ENCODE data around the gene PLEKHA1. TPM values are rescaled to one million over a fixed set of nuclear protein-coding genes. Genes with fewer than 3 reads are reported as not detected.

The PLEKHA1 gene
- total RNA-seq, 3 donors from 2014 or later, result 24.2 to 38.9 (median 26.2) TPM

DNA sequence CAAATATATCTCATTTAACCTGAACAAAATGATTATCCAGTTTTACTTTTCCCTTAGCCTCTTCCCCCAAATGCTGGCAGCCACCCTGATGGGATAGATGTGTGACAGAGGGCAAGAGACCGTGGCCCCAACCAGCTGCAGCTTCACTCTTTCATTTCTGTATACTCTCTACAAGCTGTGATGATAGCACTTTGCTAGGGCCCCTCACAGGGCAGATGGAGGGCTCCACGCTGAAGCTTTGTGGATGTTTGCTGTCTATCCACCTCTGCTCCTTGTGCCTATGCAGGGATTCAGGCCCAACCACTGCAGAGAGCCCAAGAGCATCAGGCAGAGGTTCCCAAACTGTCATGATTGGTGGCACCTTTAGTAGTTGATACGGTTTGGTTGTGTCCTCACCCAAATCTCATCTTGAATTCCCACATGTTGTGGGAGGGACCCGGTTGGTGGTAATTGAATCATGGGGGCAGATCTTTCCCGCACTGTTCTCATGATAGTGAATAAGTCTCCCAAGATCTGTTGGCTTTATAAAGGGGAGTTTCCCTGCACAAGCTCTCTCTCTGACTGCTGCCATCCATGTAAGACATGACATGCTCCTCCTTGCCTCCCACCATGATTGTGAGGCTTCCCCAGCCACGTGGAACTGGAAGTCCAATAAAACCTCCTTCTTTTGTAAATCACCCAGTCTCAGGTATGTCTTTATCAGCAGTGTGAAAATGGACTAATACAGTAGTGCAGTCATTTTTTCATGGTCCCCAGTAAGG is 107.0 kb downstream of the PLEKHA1 start:
- Histone ChIP-seq H3K4me3 (no peak overlapping the region), H3K36me3 (no peaks in the 10 kb centered on the region), H3K27me3 (no peaks in the 10 kb centered on the region), H3K9me3 (no peaks in the 10 kb centered on the region), H3K4me1 (peaks cover 0 to 3% of the 10 kb centered on the region in 2 donors), H3K27ac (no peak overlapping the region)
- DNase-seq (ENCODE audit: low spot score in 2 of 2), result no peak
- intact Hi-C loops (cut with DNase I; ENCODE audit: low total_unique reads), result no loop called here
- TF ChIP-seq POLR2A (IDR thresholded peaks at IDR 0.05) (no peak), CTCF (IDR thresholded peaks at IDR 0.05) (no peak), POLR2AphosphoS5 (IDR thresholded peaks at IDR 0.05) (no peak)

Other genes starting within 250 kb of the PLEKHA1 start
- gene BTBD16, start 103.4 kb upstream of the PLEKHA1 start, total RNA-seq, result under 1 TPM in 1 of 3 donors, not detected in 2; 0.29 TPM
- not detected for gene ARMS2, start 79.9 kb downstream of the PLEKHA1 start, total RNA-seq
- gene HTRA1, start 86.8 kb downstream of the PLEKHA1 start, total RNA-seq, result 100 to 1,000 TPM; 116 to 347 (median 152) TPM
- 1 to 10 TPM in 1 of 3 donors, under 1 TPM in 1, not detected in 1; 0.15 to 2.3 TPM for gene DMBT1, start 186.0 kb downstream of the PLEKHA1 start, total RNA-seq